Endothelial cell of umbilical vein (primary cell): ENCODE results near the gene RNPEPL1. TPM values are rescaled to one million over a fixed set of nuclear protein-coding genes. Genes with fewer than 3 reads are reported as not detected.
A peak's percentile ranks its signal among the peaks of the same experiment; 100 is the strongest.
"Not testable (repeated sequence)": the region's sequence is repeated elsewhere in the genome, so short reads cannot be mapped to it uniquely, and the experiment has no call there.

Source experiments
- BruUV-seq: library from RNA; stranded (reverse); fragments of 400-500 nt; replicated peaks from 2 replicates; lab custom pipeline; 2021; lab: Mats Ljungman, UMichigan
- CTCF ChIA-PET: fragments of 300-600, 350-600 bp; sonication (Branson Sonifier 250); formaldehyde crosslinking; loops from one replicate; lab custom pipeline; 2021; ENCODE audit warnings: antibody characterized with exemption, inconsistent platforms; lab: Charles Lee
- POLR2A ChIA-PET: fragments of 300-600, 350-600 bp; sonication (Branson Sonifier 250); formaldehyde crosslinking; loops from one replicate; lab custom pipeline; 2021; ENCODE audit warnings: antibody characterized with exemption, inconsistent platforms; lab: Charles Lee
- DNase-seq: peaks from one replicate; pipeline ENCODE4 v3.0.0-alpha.2; 2011; ENCODE audit warnings: low read depth, low spot score
- FAIRE-seq: peaks from 2 replicates; lab custom pipeline; 2011; peaks lifted over from hg19 to GRCh38; lab: Jason Lieb, UNC
- H2AFZ ChIP-seq: 2 replicates; pipeline ENCODE4 v1.6.0; 2012; ENCODE audit warnings: low read depth, low read length, control low read depth, inconsistent platforms
- H3K27ac ChIP-seq: 2 replicates; pipeline ENCODE4 v1.5.1; 2011; ENCODE audit warnings: low read depth, mild to moderate bottlenecking, control low read depth, low read length, moderate library complexity; ENCODE audit not compliant: insufficient read depth
- H3K27me3 ChIP-seq, 2 experiments: 2 replicates each; pipeline versions ENCODE4 v1.6.0 to v1.6.1; 2011; ENCODE audit warnings: low read length in 2 of 2, mixed read lengths in 1 of 2; ENCODE audit not compliant: control insufficient read depth in 2 of 2, insufficient read depth in 2 of 2
- H3K36me3 ChIP-seq, 2 experiments: 2 replicates in 1 of 2; 3 replicates in 1 of 2; pipeline ENCODE4 v1.5.1; 2011; ENCODE audit warnings: low read length in 2 of 2, mild to moderate bottlenecking in 1 of 2, moderate library complexity in 1 of 2; ENCODE audit not compliant: control insufficient read depth in 2 of 2, insufficient read depth in 2 of 2; ENCODE audit errors: extremely low read depth in 1 of 2
- H3K4me1 ChIP-seq: 3 replicates; pipeline ENCODE4 v1.5.1; 2011; ENCODE audit warnings: mild to moderate bottlenecking, low read length; ENCODE audit not compliant: control insufficient read depth, insufficient read depth; ENCODE audit errors: extremely low read depth
- H3K4me2 ChIP-seq: 2 replicates; pipeline ENCODE4 v1.6.1; 2011; ENCODE audit warnings: low read length, control low read depth, mixed read lengths; ENCODE audit not compliant: insufficient read depth
- H3K4me3 ChIP-seq, 3 experiments: fragments of 200-600 bp in 1 of 3; sonication (generic), shearing (Covaris generic) in 1 of 3; replicated peaks in 1 of 3; 2 replicates each; pipeline ENCODE4 v1.5.1; 2011 to 2016; ENCODE audit warnings: control low read depth in 3 of 3, low read length in 3 of 3, mild to moderate bottlenecking in 2 of 3, inconsistent platforms in 1 of 3, low read depth in 1 of 3, moderate library complexity in 1 of 3; ENCODE audit not compliant: insufficient read depth in 1 of 3
- H3K79me2 ChIP-seq: 2 replicates; pipeline ENCODE4 v1.6.0; 2012; ENCODE audit warnings: low read length, inconsistent platforms; ENCODE audit not compliant: control insufficient read depth, insufficient read depth
- H3K9ac ChIP-seq: replicated peaks from 2 replicates; pipeline ENCODE3; 2011; ENCODE audit warnings: low read length, control low read depth; ENCODE audit not compliant: insufficient read depth; ENCODE audit errors: extremely low read depth
- H3K9me1 ChIP-seq: replicated peaks from 3 replicates; pipeline ENCODE4 v1.6.0; 2011; ENCODE audit warnings: mild to moderate bottlenecking, low read length; ENCODE audit not compliant: control insufficient read depth, insufficient read depth; ENCODE audit errors: extremely low read depth
- H3K9me3 ChIP-seq: replicated peaks from 2 replicates; pipeline ENCODE4 v1.5.1; 2012; ENCODE audit warnings: low read length, inconsistent platforms; ENCODE audit not compliant: control insufficient read depth, insufficient read depth
- H4K20me1 ChIP-seq: replicated peaks from 2 replicates; pipeline ENCODE3; 2011; ENCODE audit warnings: mild to moderate bottlenecking, low read length; ENCODE audit not compliant: control insufficient read depth, insufficient read depth; ENCODE audit errors: extremely low read depth
- FOS ChIP-seq: IDR thresholded peaks from 2 replicates; pipeline ENCODE4 v1.6.1; 2011; ENCODE audit warnings: mild to moderate bottlenecking, low read length, moderate library complexity, borderline replicate concordance; ENCODE audit not compliant: insufficient read depth
- JUN ChIP-seq: IDR thresholded peaks from 2 replicates; pipeline ENCODE4 v1.6.1; 2011; ENCODE audit warnings: borderline replicate concordance, low read depth; ENCODE audit not compliant: insufficient read length, insufficient read depth
- POLR2A ChIP-seq: IDR thresholded peaks from 2 replicates; pipeline ENCODE4 v1.6.1; 2012; ENCODE audit warnings: low read depth, mild to moderate bottlenecking, control low read depth, low read length
- dilution Hi-C: fragments of 300-500 bp; cut with MboI; formaldehyde crosslinking; loops from one replicate; pipeline ENCODE4 v1.15.0; 2019; ENCODE audit warnings: low sequenced_read_pairs; ENCODE audit not compliant: extremely low pct_ligation_motif_present
- intact Hi-C: fragments of 100-400 bp; cut with micrococcal nuclease; formaldehyde crosslinking; loops from one replicate; pipeline ENCODE4 v1.10.0; 2022
- polyA plus RNA-seq, 4 experiments: library from polyadenylated mRNA; depleted of rRNA in 3 of 4; stranded (reverse) in 3 of 4; unstranded in 1 of 4; fragments of >200 nt; gene quantifications; 2 replicates each; pipeline versions ENCODE4 v1.2.1 to v1.2.3, GENCODE V29; 2011 to 2012; ENCODE audit warnings: missing spikeins in 1 of 4
- total RNA-seq: library from RNA; stranded (reverse); gene quantifications from 2 replicates; pipeline ENCODE4 v1.2.3, GENCODE V29; 2021

The RNPEPL1 gene
- total and polyA plus RNA-seq, 2 donors (not counting 3 experiments of a cell fraction or from before 2014, with no cell fraction given), result 35.8 to 67.1 TPM

GRCh38 chr2:240561325-240561971, 6.8 kb upstream of the RNPEPL1 start:
- H3K36me3 ChIP-seq, result no peaks in the 10 kb centered on the region
- H3K9me3 ChIP-seq, result no peaks in the 10 kb centered on the region
- intact Hi-C loops, result loop anchor here (2.0 to 10.0 kb wide), 5 partner anchors 47 to 756 kb away; partner anchors contain the start of genes HDLBP, SEPTIN2 and SNED1
- peaks cover 11% of the 10 kb centered on the region for H3K79me2 ChIP-seq
- H3K27ac ChIP-seq, result peak overlapping the region; percentile 77
- H3K27me3 ChIP-seq, result no peaks in the 10 kb centered on the region
- ChIA-PET CTCF (interaction anchor here (1.2 to 1.8 kb wide), 4 partner anchors 25 to 279 kb away, joined by 4 to 10 read pairs (median 6); partner anchors contain the start of gene CAPN10), POLR2A (interaction anchor here (0.8 to 1.2 kb wide), 2 partner anchors 25 to 47 kb away, joined by 4 to 13 read pairs; partner anchors contain the start of gene CAPN10)
- peak overlapping the region; percentile 76 for H3K9ac ChIP-seq
- TSS peak; percentile 70 for BruUV-seq
- H3K4me2 ChIP-seq, result peak overlapping the region; percentile 83
- no peak overlapping the region for H2AFZ ChIP-seq
- dilution Hi-C loops, result no loop called here
- H3K9me1 ChIP-seq, result no peaks in the 10 kb centered on the region
- peaks cover 46% of the 10 kb centered on the region for H3K4me1 ChIP-seq
- no peaks in the 10 kb centered on the region for H4K20me1 ChIP-seq
- H3K4me3 ChIP-seq, result peak overlapping the region; percentile 33 to 66 (median 39)
- TF ChIP-seq POLR2A, result peak; percentile 69
- TF ChIP-seq JUN, result no peak
- TF ChIP-seq FOS, result peak; percentile 65
- DNase-seq (peak; percentile 40), FAIRE-seq (no peak)

- H3K9ac ChIP-seq, H3K36me3 ChIP-seq, POLR2A ChIA-PET, H3K4me3 ChIP-seq, H3K79me2 ChIP-seq, H3K27me3 ChIP-seq, H4K20me1 ChIP-seq, FAIRE-seq, H2AFZ ChIP-seq, BruUV-seq, DNase-seq, H3K27ac ChIP-seq, H3K4me2 ChIP-seq, dilution Hi-C loops, H3K9me1 ChIP-seq, H3K9me3 ChIP-seq: not testable (repeated sequence)
- CTCF ChIA-PET, result interaction anchor here (0.7 kb wide), 1 partner anchor 23 kb away, joined by 4 read pairs; the partner anchor contains the start of gene CAPN10
- H3K4me1 ChIP-seq, result peaks cover 48% of the 10 kb centered on the region
- intact Hi-C loops, result loop anchor here (5.0 to 10.0 kb wide), 3 partner anchors 432 to 754 kb away; partner anchors contain the start of genes HDLBP, SEPTIN2 and SNED1
Measured at GRCh38 chr2:240563231-240563630, 5.1 kb upstream of the RNPEPL1 start.
